Kidney epithelial cell (primary cell): Measurements from ENCODE around the gene RFTN1. TPM values are rescaled to one million over a fixed set of nuclear protein-coding genes. Genes with fewer than 3 reads are reported as not detected.

Source experiments
- DNase-seq: peaks from one replicate; pipeline ENCODE4 v3.0.0-alpha.2; 2010; ENCODE audit warnings: low read depth
- H3K27me3 ChIP-seq: 2 replicates; pipeline ENCODE4 v1.6.0; 2011; ENCODE audit warnings: low read length; ENCODE audit not compliant: control insufficient read depth, insufficient read depth
- H3K36me3 ChIP-seq: 2 replicates; pipeline ENCODE4 v1.5.1; 2011; ENCODE audit warnings: low read length; ENCODE audit not compliant: control insufficient read depth, insufficient read depth
- H3K4me3 ChIP-seq: 2 replicates; pipeline ENCODE4 v1.5.1; 2011; ENCODE audit warnings: low read depth, mild to moderate bottlenecking, control low read depth, low read length
- CTCF ChIP-seq: IDR thresholded peaks from 2 replicates; pipeline ENCODE4 v1.5.1; 2011; ENCODE audit warnings: mild to moderate bottlenecking, moderate library complexity, low read length, control low read depth, inconsistent platforms; ENCODE audit not compliant: insufficient read depth, poor library complexity, severe bottlenecking
- total RNA-seq: library from RNA; depleted of rRNA; stranded (reverse); fragments of >200 nt; gene quantifications from 2 replicates; pipeline ENCODE4 v1.2.3, GENCODE V29; 2015

The RFTN1 gene
- total RNA-seq, 1 donor from 2014 or later, result 50.7 TPM

- H3K4me3 ChIP-seq, result no peak overlapping the region
- no peak for DNase-seq
- no peaks in the 10 kb centered on the region for H3K36me3 ChIP-seq
- no peak for TF ChIP-seq CTCF
- no peaks in the 10 kb centered on the region for H3K27me3 ChIP-seq
Observed at GRCh38 chr3:16488637-16489036, 24.9 kb downstream of the RFTN1 start.

GRCh38 chr3:16487511-16488175 lies 25.9 kb downstream of the RFTN1 start:
- H3K4me3 ChIP-seq, result no peak overlapping the region
- H3K36me3 ChIP-seq, result no peaks in the 10 kb centered on the region
- no peak for TF ChIP-seq CTCF
- H3K27me3 ChIP-seq, result no peaks in the 10 kb centered on the region
- no peak for DNase-seq

GRCh38 chr3:16486951-16487480 lies 26.5 kb downstream of the RFTN1 start:
- H3K36me3 ChIP-seq, result no peaks in the 10 kb centered on the region
- no peak for TF ChIP-seq CTCF
- no peak overlapping the region for H3K4me3 ChIP-seq
- no peak for DNase-seq
- no peaks in the 10 kb centered on the region for H3K27me3 ChIP-seq

- no peaks in the 10 kb centered on the region for H3K36me3 ChIP-seq
- no peak overlapping the region for H3K4me3 ChIP-seq
- H3K27me3 ChIP-seq, result no peaks in the 10 kb centered on the region
- no peak for DNase-seq
- no peak for TF ChIP-seq CTCF
Observed at GRCh38 chr3:16486201-16486600, 27.3 kb downstream of the RFTN1 start.

GRCh38 chr3:16485395-16485992 lies 28.0 kb downstream of the RFTN1 start:
- no peak for TF ChIP-seq CTCF
- Histone ChIP-seq H3K27me3 (no peaks in the 10 kb centered on the region), H3K36me3 (no peaks in the 10 kb centered on the region), H3K4me3 (no peak overlapping the region)
- DNase-seq, result no peak
